Stimulated activated CD8-positive, alpha-beta memory T cell treated with anti-CD3 and anti-CD28 coated beads, Interleukin-12 subunit alpha, Interleukin-12 subunit beta, amount 100 ng/mL, for 24 hours (primary cell): Measurements from ENCODE around the gene CFAP53.
A peak's percentile ranks its signal among the peaks of the same experiment; 100 is the strongest.
"Not testable (repeated sequence)": the region's sequence is repeated elsewhere in the genome, so short reads cannot be mapped to it uniquely, and the experiment has no call there.

Source experiments
- DNase-seq: peaks from one replicate; pipeline ENCODE4 v3.0.0-alpha.2; 2020; ENCODE audit errors: extremely low read depth

The CFAP53 gene

GRCh38 chr18:50272568-50272967, 6.3 kb upstream of the CFAP53 start:
- no peak for DNase-seq

- peak; percentile 64 for DNase-seq
Measured at GRCh38 chr18:50268022-50268747, 1.9 kb upstream of the CFAP53 start.

DNA sequence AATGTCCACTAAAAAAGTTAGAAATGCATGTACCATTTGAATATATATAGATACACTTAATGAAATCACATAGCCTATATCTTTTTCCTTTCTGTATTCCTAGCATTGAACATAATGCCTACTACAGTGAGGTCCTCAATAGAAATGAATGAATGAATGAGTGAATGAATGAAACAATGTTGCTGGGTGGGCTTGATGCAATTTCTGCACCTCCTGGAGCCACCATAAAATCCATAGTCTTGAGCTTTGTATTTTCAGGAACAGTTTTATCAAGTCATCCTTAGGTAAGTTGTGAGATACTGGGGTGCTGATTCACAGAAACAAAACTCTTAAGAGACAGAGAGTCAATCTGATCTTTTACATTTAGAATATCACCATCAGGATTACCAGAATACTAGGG, 3.3 kb downstream of the CFAP53 start:
- no peak for DNase-seq

- no peak for DNase-seq
Measured at GRCh38 chr18:50250935-50251334, 15.4 kb downstream of the CFAP53 start.

DNA sequence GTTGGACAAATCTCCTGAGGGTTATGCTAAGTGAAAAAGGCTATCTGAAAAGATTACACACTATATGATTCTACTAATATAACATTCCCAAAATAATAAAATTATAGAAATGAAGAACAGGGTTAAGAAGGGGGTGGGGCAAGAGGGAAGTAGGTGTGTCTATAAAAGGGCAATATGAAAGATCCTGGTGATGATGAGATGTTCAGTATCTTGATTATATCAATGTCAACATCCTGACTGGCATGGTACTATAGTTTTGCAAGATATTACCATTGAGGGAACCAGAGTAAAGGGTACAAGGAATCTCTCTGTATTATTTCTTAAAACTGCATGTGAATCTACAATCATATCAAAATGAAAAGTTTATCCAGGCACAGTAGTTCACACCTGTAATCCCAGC, 16.7 kb downstream of the CFAP53 start:
- DNase-seq: no peak

GRCh38 chr18:50247561-50247960, 18.7 kb downstream of the CFAP53 start:
- DNase-seq: no peak

DNA sequence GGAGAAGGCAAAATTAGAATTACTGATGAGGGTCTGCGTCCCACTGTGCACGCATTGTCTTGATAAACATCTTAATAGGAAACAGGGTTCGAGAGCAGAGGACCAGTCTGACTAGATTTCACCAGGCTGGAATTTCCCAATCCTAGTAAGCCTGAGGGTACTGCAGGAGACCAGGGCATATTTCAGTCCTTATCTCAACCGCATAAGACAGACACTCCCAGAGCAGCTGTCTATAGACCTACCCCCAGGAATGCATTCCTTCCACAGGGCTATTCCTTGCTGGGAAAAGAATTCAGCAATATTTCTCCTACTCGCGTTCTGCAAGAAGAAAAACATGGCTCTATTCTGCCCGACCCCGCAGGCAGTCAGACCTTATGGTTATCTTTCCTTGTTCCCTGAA, 24.5 kb downstream of the CFAP53 start:
- not testable (repeated sequence) for DNase-seq

GRCh38 chr18:50240080-50240563, 26.2 kb downstream of the CFAP53 start:
- no peak for DNase-seq

- DNase-seq: no peak
Measured at GRCh38 chr18:50232419-50232818, 33.9 kb downstream of the CFAP53 start.

DNA sequence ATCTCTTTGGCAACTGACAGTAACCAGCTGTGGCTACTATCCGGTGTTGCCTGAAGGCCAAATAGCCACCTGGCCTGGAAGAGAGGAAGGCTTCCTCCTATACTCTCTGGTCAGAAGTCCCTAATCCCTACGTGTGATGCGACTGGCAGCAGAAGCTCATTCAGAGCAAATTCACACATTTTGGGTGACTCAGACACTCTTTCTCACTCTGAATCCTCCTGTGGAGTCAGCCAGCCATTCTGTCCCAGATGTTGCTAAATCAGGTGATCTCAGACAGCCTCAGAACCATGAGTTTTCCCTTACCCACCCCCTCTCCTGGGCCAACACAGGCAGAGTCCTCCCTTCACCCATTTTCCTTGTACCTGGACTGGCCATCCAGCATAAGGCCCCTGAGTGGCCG, 34.7 kb downstream of the CFAP53 start:
- DNase-seq: no peak

DNA sequence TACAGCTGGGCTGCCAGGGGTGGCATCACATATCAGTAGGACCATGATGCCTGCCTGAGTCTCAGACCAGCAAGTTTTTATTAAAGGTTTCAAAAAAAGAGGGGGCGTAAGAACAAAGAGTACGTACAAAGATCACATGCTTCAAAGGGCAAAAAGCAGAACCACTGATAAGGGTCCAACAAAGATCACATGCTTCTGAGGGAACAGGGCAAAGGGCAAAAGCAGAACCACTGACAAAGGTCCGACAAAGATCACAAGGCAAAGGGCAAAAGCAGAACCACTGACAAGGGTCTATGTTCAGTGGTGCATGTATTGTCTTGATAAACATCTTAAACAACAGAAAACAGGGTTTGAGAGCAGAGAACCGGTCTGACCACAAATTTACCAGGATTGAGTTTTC, 46.0 kb downstream of the CFAP53 start:
- DNase-seq: not testable (repeated sequence)

DNA sequence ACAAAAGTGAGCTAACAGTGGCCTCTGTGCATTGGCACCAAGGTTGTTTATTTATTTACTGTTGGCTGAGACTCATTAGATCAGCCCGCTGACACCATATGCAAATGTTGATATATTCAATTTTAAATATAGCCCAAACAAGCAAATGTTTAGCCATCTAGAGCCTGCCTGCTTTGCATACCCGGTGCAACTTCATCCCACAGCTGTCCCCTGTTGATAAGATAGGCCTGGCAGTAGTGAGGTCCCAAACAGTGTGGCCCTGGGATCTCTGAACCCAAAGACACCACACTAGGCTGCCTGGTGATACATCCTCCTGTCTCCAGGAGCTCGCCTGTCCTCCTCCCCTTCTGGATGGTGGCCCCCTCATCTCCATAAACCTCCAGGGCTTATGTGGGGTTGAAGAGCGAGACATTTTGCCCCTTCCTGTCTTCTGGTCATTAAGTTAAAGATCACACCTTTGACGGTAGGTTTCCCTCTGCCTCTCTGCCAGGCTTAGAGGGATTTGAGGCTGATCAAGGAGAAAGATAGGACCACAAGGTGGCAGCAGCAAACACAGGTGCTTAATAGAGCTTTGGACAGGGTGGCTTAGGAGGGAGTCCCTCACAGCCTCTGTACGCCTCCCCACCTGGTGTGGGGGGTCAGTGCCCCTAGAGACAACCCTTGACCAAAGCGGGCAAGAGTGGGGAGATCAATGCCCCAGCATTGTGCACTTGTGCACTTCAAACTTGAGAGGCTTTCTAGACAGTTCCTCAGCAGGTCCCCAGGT, 47.7 kb downstream of the CFAP53 start:
- DNase-seq: no peak

DNA sequence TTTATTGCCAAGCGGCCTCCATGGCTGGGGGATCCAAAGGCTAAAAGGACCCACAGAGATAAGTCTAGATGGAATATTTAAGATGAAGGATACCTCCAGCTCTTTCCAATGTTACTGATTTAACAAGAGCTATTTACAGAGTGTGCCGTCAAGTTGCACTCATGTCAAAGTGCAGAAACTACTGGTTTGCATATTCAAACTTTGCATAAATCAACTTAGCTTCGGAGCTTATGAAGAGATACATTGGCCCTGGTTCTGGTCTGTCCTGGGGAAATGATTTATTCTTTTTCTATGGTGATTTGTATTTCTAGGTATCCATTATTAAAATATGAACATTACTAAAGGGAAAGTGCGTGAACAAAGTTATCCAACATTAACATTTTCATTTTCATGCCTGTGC, 57.0 kb downstream of the CFAP53 start:
- DNase-seq: no peak

DNA sequence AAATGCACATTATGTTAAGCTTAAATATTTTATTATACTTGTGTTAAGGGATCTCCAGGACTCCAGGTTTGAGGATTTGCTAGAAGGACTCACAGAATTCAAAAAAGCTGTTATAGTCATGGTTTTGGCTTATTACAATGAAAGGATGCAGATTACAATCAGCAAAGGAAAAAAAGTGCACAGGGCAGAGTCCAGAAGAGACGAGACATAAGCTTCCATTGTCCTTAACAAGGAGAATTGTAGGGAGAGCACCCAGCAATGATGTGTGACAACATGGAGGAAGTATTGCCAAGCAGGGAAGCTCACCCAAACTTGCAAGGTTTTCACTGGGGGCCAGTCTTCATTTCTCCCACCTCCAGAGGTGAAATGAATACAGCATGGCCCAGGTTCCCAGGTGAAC, 58.6 kb downstream of the CFAP53 start:
- DNase-seq: no peak

- DNase-seq: no peak
Measured at GRCh38 chr18:50203801-50204604, 62.3 kb downstream of the CFAP53 start.

DNA sequence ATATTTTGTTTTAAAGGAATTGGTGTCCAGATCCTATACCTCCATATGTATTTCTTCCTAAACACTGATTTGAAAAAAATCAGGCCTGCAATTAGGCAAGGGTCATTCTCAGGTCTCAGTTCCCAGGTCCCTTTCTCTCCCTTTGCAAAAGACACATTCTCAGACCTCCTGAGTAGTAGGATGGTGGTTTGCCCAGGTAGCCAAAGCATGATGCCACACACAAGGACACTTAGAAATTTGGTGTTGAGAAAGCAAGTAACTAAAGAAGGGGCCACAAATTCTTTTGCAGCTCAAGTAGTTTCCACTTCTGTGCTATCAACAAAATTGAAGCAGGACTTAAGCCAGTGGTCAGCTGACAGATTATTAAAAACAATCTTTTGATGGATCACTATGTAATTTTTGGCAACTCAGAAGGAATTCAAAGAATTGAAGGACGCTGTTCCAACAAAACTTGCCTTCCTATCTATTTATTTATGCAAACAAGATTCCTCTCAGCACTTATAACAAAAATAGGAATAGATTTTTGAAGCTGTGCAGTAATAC, 64.7 kb downstream of the CFAP53 start:
- DNase-seq: no peak

DNA sequence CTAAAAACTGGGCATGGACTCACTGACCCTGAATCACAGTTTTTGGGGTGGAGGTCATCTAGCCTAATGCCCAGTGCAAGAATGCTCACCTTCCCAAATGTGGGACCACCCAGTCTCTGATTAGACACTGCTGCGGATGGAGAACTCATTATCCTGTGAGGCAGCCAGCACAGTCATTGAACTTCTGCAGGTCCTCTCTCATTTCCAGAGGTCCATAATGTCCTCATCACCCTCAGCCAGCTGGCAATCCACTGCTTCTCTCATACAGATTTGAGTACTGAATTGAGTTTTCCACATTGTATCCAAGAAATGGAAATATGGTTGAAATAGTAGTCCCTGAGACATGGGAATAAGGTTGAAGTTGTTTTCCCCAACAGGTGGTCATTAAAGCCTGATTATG, 66.4 kb downstream of the CFAP53 start:
- DNase-seq: no peak

DNA sequence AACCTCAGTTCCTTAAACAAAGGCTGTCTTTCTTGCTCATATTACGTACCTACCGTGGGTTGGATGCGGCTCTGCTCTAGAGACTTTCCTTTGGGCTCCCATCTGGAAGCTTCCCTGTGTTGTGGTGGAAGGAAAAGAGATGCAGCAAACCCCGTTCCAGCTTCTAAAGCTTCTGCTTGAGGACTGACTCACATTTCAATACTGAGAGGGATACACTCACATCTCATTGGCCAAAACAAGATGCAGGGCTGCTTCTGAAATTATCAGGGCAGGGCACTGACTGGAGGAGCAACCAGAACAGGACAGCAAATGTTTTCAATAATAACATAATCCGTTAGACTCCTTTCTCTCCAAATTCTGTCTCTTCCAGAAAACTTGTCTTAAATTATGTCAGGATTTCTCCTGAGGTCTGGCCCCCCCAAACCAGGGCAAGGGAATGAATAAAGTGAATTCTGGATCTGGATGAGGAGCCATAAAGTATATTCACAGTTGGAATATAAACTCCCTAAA, 66.9 kb downstream of the CFAP53 start:
- DNase-seq: no peak

- DNase-seq: no peak
Measured at GRCh38 chr18:50196261-50196660, 70.0 kb downstream of the CFAP53 start.

GRCh38 chr18:50195689-50196088, 70.6 kb downstream of the CFAP53 start:
- DNase-seq: no peak

DNA sequence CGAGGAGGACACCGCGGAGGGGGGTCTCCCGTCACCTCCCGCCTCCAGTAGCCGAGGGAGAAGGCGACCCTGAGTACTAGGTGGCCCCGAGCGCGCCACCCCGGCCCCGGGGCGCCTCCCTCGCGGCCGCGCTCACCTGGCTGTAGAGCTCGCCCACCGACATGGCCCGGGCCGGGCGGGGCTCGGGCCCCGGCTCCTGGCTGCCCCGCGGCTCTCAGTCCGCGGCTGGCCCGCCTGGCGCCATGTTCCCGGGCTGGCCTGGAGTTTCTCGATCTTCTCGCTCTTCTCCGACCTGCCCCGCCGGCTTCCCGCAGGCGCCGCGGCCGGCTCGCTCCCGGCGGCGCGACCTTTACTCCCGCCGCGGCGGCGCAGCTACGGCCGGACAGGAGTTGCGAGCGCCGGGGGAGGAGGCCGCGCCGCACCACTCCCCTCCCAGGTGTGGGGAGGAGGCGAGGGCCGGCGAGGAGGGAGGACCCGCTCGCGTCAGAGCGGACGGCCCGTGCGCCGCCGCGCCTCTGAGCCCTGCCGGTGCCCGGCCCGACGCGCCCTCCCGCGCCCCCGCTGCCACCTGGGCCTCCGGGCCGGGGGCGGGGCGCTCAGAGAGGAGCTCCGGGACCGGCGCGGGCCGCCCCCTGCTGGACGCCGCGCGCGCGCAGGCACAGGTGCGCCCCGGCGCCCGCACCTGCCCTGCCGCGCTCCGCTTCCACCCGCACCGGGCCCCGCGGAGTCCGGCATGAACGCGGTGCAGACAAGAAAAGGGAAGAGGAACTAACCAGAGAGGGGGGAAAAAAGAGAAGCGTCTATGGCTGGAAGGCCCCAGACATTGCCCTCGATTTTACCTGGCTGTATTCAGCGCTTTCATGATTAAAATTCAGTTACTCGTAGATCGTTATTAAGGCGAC, 71.4 kb downstream of the CFAP53 start, which contains the start of gene MYO5B:
TSS of gene MYO5B (minus strand) at position 517 of the 902 bp plus-strand sequence. CDS start at position 163, 354 bp downstream.
- DNase-seq: no peak
